GM12878 (cell line): Measurements from ENCODE around the gene CNDP1. TPM values are rescaled to one million over a fixed set of nuclear protein-coding genes. Genes with fewer than 3 reads are reported as not detected.

Experiments used
- ATAC-seq: fragments of 200-7000 bp; cut with Tn5 transposase; 3 replicates; pipeline ENCODE4 v1.9.1; 2020; ENCODE audit warnings: mild to moderate bottlenecking, moderate library complexity
- BruUV-seq: library from RNA; stranded (reverse); fragments of 400-500 nt; replicated peaks from 2 replicates; lab custom pipeline; 2021; lab: Mats Ljungman, UMichigan
- CTCF ChIA-PET: fragments of 300-600 bp; sonication (Branson Sonifier 250); formaldehyde crosslinking; extraction: SDS; loops from one replicate; lab custom pipeline; 2021; ENCODE audit warnings: inconsistent platforms; lab: Yijun Ruan, JAX
- POLR2A ChIA-PET: fragments of 350-600 bp; formaldehyde crosslinking; extraction: SDS; loops from one replicate; lab custom pipeline; 2021; ENCODE audit warnings: inconsistent platforms; lab: Charles Lee
- RAD21 ChIA-PET: fragments of 300-600 bp; sonication (Branson Sonifier 250); formaldehyde crosslinking; loops from one replicate; lab custom pipeline; 2023; ENCODE audit warnings: antibody characterized with exemption; ENCODE audit not compliant: unreplicated experiment; lab: Charles Lee
- SMC1A ChIA-PET: fragments of 300-600 bp; sonication (Branson Sonifier 250); formaldehyde crosslinking; loops from one replicate; lab custom pipeline; 2023; ENCODE audit not compliant: unreplicated experiment, uncharacterized antibody; lab: Charles Lee
- DNase-seq: peaks from one replicate; pipeline ENCODE4 v3.0.0-alpha.2; 2011; ENCODE audit warnings: low read depth, low spot score
- FAIRE-seq: peaks from 3 replicates; lab custom pipeline; 2011; peaks lifted over from hg19 to GRCh38; lab: Jason Lieb, UNC
- H2AFZ ChIP-seq: 2 replicates; pipeline ENCODE4 v1.6.0; 2011; ENCODE audit warnings: low read depth, low read length, control low read depth; ENCODE audit not compliant: control insufficient read depth
- H3K27ac ChIP-seq: 2 replicates; pipeline ENCODE4 v1.5.1; 2011; ENCODE audit warnings: control low read depth; ENCODE audit not compliant: control insufficient read depth, insufficient read depth
- H3K27me3 ChIP-seq, 2 experiments: replicated peaks in 1 of 2; 2 replicates each; pipeline versions ENCODE4 v1.6.0 to v1.6.1; 2011; ENCODE audit warnings: low read length in 1 of 2; ENCODE audit not compliant: control insufficient read depth in 2 of 2, insufficient read depth in 2 of 2
- H3K36me3 ChIP-seq, 2 experiments: 2 replicates each; pipeline ENCODE4 v1.5.1; 2011; ENCODE audit warnings: low read length in 1 of 2; ENCODE audit not compliant: control insufficient read depth in 2 of 2, insufficient read depth in 2 of 2
- H3K4me1 ChIP-seq: 2 replicates; pipeline ENCODE4 v1.6.1; 2011; ENCODE audit warnings: mild to moderate bottlenecking, low read length, moderate library complexity, mixed read lengths; ENCODE audit not compliant: control insufficient read depth, insufficient read depth
- H3K4me2 ChIP-seq: 2 replicates; pipeline ENCODE4 v1.6.0; 2011; ENCODE audit warnings: control low read depth; ENCODE audit not compliant: control insufficient read depth, insufficient read depth
- H3K4me3 ChIP-seq: fragments of 200-600 bp; sonication (generic); 2 replicates; pipeline ENCODE4 v1.5.1; 2016
- H3K79me2 ChIP-seq: 2 replicates; pipeline ENCODE4 v1.6.0; 2011; ENCODE audit warnings: low read length; ENCODE audit not compliant: control insufficient read depth, insufficient read depth
- H3K9ac ChIP-seq: 2 replicates; pipeline ENCODE4 v1.8.0; 2011; ENCODE audit warnings: low read length, control low read depth, mixed read lengths; ENCODE audit not compliant: control insufficient read depth, insufficient read depth
- H3K9me3 ChIP-seq: replicated peaks from 3 replicates; pipeline ENCODE4 v1.5.1; 2011; ENCODE audit warnings: mild to moderate bottlenecking, low read length; ENCODE audit not compliant: control insufficient read depth, insufficient read depth
- H4K20me1 ChIP-seq: 2 replicates; pipeline ENCODE4 v1.6.0; 2011; ENCODE audit not compliant: control insufficient read depth, insufficient read depth
- CEBPB ChIP-seq, 2 experiments: fragments of 150-350 bp in 1 of 2; IDR thresholded peaks; 2 replicates each; pipeline ENCODE4 v1.6.1; 2012 to 2014; ENCODE audit warnings: low read depth in 2 of 2, low read length in 2 of 2, borderline replicate concordance in 1 of 2, inconsistent platforms in 1 of 2
- CHD1 ChIP-seq: IDR thresholded peaks from 2 replicates; pipeline ENCODE4 v1.6.1; 2012; ENCODE audit warnings: low read depth, low read length, improper control_type of control experiment
- FOXM1 ChIP-seq: IDR thresholded peaks from 2 replicates; pipeline ENCODE4 v1.6.1; 2012; ENCODE audit warnings: low read depth, mild to moderate bottlenecking, inconsistent platforms, low read length, moderate library complexity
- IKZF1 ChIP-seq: fragments of 450-650 bp; conservative IDR thresholded peaks from 2 replicates; pipeline ENCODE4 v1.6.1; 2017; ENCODE audit warnings: antibody characterized with exemption, mild to moderate bottlenecking
- MXI1 ChIP-seq: fragments of 150-350 bp; IDR thresholded peaks from 2 replicates; pipeline ENCODE4 v1.6.1; 2011; ENCODE audit warnings: low read depth, mild to moderate bottlenecking, inconsistent platforms, low read length, improper control_type of control experiment
- NFYB ChIP-seq: IDR thresholded peaks from 2 replicates; pipeline ENCODE4 v1.6.1; 2011; ENCODE audit warnings: low read depth, mild to moderate bottlenecking, low read length, improper control_type of control experiment, moderate library complexity; ENCODE audit not compliant: insufficient read depth
- RBBP5 ChIP-seq: fragments of 200-600 bp; sonication (generic); conservative IDR thresholded peaks from 2 replicates; pipeline ENCODE4 v1.6.1; 2016
- RELB ChIP-seq: fragments of 450-650 bp; IDR thresholded peaks from 2 replicates; pipeline ENCODE4 v1.6.1; 2017; ENCODE audit warnings: low read depth, mild to moderate bottlenecking, moderate library complexity
- RUNX3 ChIP-seq: IDR thresholded peaks from 2 replicates; pipeline ENCODE4 v1.6.1; 2012; ENCODE audit warnings: low read length, inconsistent platforms
- SIN3A ChIP-seq: IDR thresholded peaks from 2 replicates; pipeline ENCODE4 v1.6.1; 2012; ENCODE audit warnings: low read depth, low read length, improper control_type of control experiment
- SMAD1 ChIP-seq: fragments of 450-650 bp; IDR thresholded peaks from 2 replicates; pipeline ENCODE4 v1.6.1; 2018; ENCODE audit warnings: mild to moderate bottlenecking, low read depth; ENCODE audit not compliant: partially characterized antibody
- WRNIP1 ChIP-seq: IDR thresholded peaks from 2 replicates; pipeline ENCODE4 v1.6.1; 2011; ENCODE audit warnings: low read depth, low read length, improper control_type of control experiment, borderline replicate concordance
- WGBS: methylation state at CpG from one replicate; pipeline ENCODE4 v1.1.6; 2016; ENCODE audit warnings: low lambda C conversion rate; ENCODE audit not compliant: insufficient replicate concordance, insufficient coverage; ENCODE audit errors: missing lambda C conversion rate; 5-methylcytosine and 5-hydroxymethylcytosine counted together
- in situ Hi-C: fragments of 300-500 bp; cut with MboI; formaldehyde crosslinking; loops from 9 replicates; pipeline ENCODE4 v1.14.3; 2018; ENCODE audit warnings: mixed read lengths
- intact Hi-C: fragments of 100-400 bp; cut with micrococcal nuclease; formaldehyde crosslinking; loops from one replicate; pipeline ENCODE4 v1.14.2; 2022; ENCODE audit not compliant: unreplicated experiment
- polyA plus RNA-seq, 11 experiments: library from polyadenylated mRNA; depleted of rRNA in 4 of 11; unstranded in 6 of 11; stranded (reverse) in 5 of 11; fragments of >200 nt; fragmentation: Nextera tagmentation in 4 of 11; fragmentation: Illumina TruSeq in 1 of 11; extraction: Ambion mirVana in 4 of 11; extraction: Trizol in 1 of 11; gene quantifications; 1 replicate in 1 of 11; 2 replicates in 10 of 11; pipeline versions ENCODE4 v1.2.1 to v1.2.3, GENCODE V29; 2011 to 2016; ENCODE audit warnings: inconsistent platforms in 2 of 11, missing spikeins in 2 of 11, low read depth in 1 of 11
- total RNA-seq, 4 experiments: library from RNA; depleted of rRNA in 3 of 4; stranded (reverse); fragments of >200 nt in 3 of 4; fragmentation: Illumina TruSeq in 1 of 4; extraction: Trizol in 1 of 4; gene quantifications; 2 replicates each; pipeline versions ENCODE4 v1.2.1 to v1.2.3, GENCODE V29; 2013 to 2021

CNDP1 gene
- total and polyA plus RNA-seq, 10 of the 15 experiments (the other 5 are each of a cell fraction or from before 2014, with no cell fraction given): 0.04 to 0.05 TPM; not detected in 8

- no peaks in the 10 kb centered on the region; the same call in 1 of the 2 replicates for H3K79me2 ChIP-seq
- ChIA-PET RAD21 (no interaction called here), POLR2A (no interaction called here), CTCF (no interaction called here), SMC1A (no interaction called here)
- H3K9ac ChIP-seq: no peak overlapping the region
- intact Hi-C loops (no loop called here), in situ Hi-C loops (no loop called here)
- no peak overlapping the region for H3K4me2 ChIP-seq
- no peaks in the 10 kb centered on the region; a peak in 1 of 4 replicates for H3K27me3 ChIP-seq
- BruUV-seq: no TSS peak
- WGBS: 28% methylated on average over 6 of the region's 6 CpGs
- no peak for FAIRE-seq
- no peaks in the 10 kb centered on the region; a peak in 1 of 4 replicates for H3K36me3 ChIP-seq
- no peak overlapping the region for H3K27ac ChIP-seq
- H3K9me3 ChIP-seq: no peaks in the 10 kb centered on the region
- H2AFZ ChIP-seq: no peak overlapping the region
- DNase-seq: no peak
- H3K4me1 ChIP-seq: peaks cover 6% of the 10 kb centered on the region
- no peak overlapping the region for H3K4me3 ChIP-seq
- no peak for TF ChIP-seq WRNIP1
- TF ChIP-seq NFYB: no peak
- TF ChIP-seq RELB: no peak
- H4K20me1 ChIP-seq: no peaks in the 10 kb centered on the region
- ATAC-seq: no peak
Measured at GRCh38 chr18:74589021-74589420, 54.7 kb downstream of the CNDP1 start.

- RAD21 ChIA-PET: interaction anchor here (1.2 kb wide), 1 partner anchor 58 kb away, joined by 4 read pairs; no protein-coding TSS in a partner anchor
- Histone ChIP-seq H3K4me2 (no peak overlapping the region), H3K9me3 (no peaks in the 10 kb centered on the region), H3K9ac (no peak overlapping the region), H4K20me1 (no peaks in the 10 kb centered on the region), H3K27ac (no peak overlapping the region), H3K4me1 (peaks cover 6% of the 10 kb centered on the region), H3K79me2 (peaks cover 6% of the 10 kb centered on the region), H3K36me3 (peaks cover 0 to 3% of the 10 kb centered on the region in 2 experiments; a peak in 1 of 4 replicates), H3K4me3 (no peak overlapping the region), H3K27me3 (no peaks in the 10 kb centered on the region; a peak in 1 of 4 replicates), H2AFZ (no peak overlapping the region)
- ATAC-seq (no peak), DNase-seq (no peak), FAIRE-seq (no peak)
- WGBS: 75% methylated on average over 3 of the region's 3 CpGs
- SMC1A ChIA-PET: interaction anchor here (1.0 kb wide), 1 partner anchor 14 kb away, joined by 3 read pairs; no protein-coding TSS in a partner anchor
- in situ Hi-C loops: no loop called here
- no peak for TF ChIP-seq RUNX3
- no peak for TF ChIP-seq RBBP5
- no peak for TF ChIP-seq FOXM1
- TF ChIP-seq IKZF1: no peak
- no peak for TF ChIP-seq CHD1
- no peak for TF ChIP-seq SIN3A
- TF ChIP-seq CEBPB (IDR thresholded peaks at IDR 0.05; ENCODE audit: borderline replicate concordance in 1 of 2, low read depth in 2 of 2, low read length in 2 of 2): no peak
- TF ChIP-seq MXI1: no peak
- no peak for TF ChIP-seq SMAD1
- POLR2A ChIA-PET: no interaction called here
- CTCF ChIA-PET: interaction anchor here (1.2 kb wide), 1 partner anchor 9 kb away, joined by 3 read pairs; no protein-coding TSS in a partner anchor
- no TSS peak for BruUV-seq
- intact Hi-C loops: no loop called here
Measured at GRCh38 chr18:74589811-74590210, 55.5 kb downstream of the CNDP1 start.
